AG10803 (cell line): ENCODE data around the gene IL26.

Experiments used
- DNase-seq: peaks from one replicate; pipeline ENCODE4 v3.0.0; 2010; ENCODE audit warnings: low read depth
- H3K4me3 ChIP-seq: 2 replicates; pipeline ENCODE4 v1.5.1; 2011; ENCODE audit warnings: mild to moderate bottlenecking, low read length, control low read depth
- TF ChIP-seq, protein P1 (sequence below): conservative IDR thresholded peaks from 2 replicates; pipeline ENCODE4 v1.5.1; 2011; ENCODE audit warnings: mild to moderate bottlenecking, low read length, control low read depth, inconsistent platforms

The IL26 gene

GRCh38 chr12:68225576-68226476 lies at the start of gene IL26:
IL26 (minus strand) TSS chr12:68225810; CDS start chr12:68225756, 54 bp downstream.
- TF ChIP-seq, protein P1, sequence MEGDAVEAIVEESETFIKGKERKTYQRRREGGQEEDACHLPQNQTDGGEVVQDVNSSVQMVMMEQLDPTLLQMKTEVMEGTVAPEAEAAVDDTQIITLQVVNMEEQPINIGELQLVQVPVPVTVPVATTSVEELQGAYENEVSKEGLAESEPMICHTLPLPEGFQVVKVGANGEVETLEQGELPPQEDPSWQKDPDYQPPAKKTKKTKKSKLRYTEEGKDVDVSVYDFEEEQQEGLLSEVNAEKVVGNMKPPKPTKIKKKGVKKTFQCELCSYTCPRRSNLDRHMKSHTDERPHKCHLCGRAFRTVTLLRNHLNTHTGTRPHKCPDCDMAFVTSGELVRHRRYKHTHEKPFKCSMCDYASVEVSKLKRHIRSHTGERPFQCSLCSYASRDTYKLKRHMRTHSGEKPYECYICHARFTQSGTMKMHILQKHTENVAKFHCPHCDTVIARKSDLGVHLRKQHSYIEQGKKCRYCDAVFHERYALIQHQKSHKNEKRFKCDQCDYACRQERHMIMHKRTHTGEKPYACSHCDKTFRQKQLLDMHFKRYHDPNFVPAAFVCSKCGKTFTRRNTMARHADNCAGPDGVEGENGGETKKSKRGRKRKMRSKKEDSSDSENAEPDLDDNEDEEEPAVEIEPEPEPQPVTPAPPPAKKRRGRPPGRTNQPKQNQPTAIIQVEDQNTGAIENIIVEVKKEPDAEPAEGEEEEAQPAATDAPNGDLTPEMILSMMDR, result no peak
- no peak within 1 kb of the TSS for H3K4me3 ChIP-seq

GRCh38 chr12:68272732-68273131 lies 47.1 kb upstream of the IL26 start:
- TF ChIP-seq, protein P1, result no peak
- no peak overlapping the region for H3K4me3 ChIP-seq
- DNase-seq, result no peak

More at GRCh38 chr12:68225576-68226476, at the start of gene IL26:
- DNase-seq, result no peak

DNA sequence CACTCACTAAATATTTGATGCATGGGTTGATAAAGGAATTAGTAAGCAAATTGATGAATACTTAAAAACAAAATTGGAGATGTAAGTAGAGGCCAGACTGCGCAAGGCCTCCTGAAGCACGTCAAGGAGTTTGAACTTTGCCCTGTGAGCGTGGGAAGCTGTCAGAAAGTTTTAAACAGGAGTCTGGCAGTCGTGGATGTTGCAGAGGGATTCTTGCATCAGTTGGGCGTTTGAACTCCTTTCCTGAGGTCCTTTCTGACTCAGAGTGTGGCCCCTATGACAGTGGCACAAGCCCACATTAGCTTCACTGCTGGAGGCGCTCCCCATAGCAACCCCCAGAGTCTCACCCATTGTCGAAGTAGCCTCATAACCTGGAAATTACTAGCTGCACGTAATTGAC lies 45.7 kb upstream of the IL26 start:
- no peak overlapping the region for H3K4me3 ChIP-seq
- TF ChIP-seq, protein P1, result no peak
- DNase-seq, result peak; percentile 32

DNA sequence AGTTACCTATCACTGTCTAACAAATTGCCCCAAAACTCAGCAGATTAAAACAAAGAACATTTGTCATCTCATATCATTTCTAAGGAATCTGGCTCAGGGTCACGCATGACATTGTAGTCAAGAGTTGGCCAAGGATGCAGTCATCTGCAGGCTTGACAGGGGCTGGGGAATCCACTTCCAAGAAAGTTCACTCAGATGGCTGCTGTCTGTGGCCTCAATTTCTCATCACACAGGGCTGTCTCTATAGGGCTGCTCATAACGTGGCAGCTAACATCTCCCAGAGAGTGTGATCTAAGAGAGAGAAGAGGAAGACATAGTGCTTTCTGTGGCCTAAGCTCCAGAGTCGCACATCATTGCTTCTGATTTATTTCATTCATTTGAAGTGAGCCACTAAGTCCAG lies 44.7 kb upstream of the IL26 start:
- TF ChIP-seq, protein P1, result no peak
- H3K4me3 ChIP-seq, result no peak overlapping the region
- no peak for DNase-seq

GRCh38 chr12:68269779-68270178 lies 44.2 kb upstream of the IL26 start:
- no peak overlapping the region for H3K4me3 ChIP-seq
- TF ChIP-seq, protein P1, result no peak
- no peak for DNase-seq

- TF ChIP-seq, protein P1, result no peak
- no peak overlapping the region for H3K4me3 ChIP-seq
- no peak for DNase-seq
Measured at GRCh38 chr12:68268967-68269366, 43.4 kb upstream of the IL26 start.

GRCh38 chr12:68267892-68268396 lies 42.3 kb upstream of the IL26 start:
- no peak overlapping the region for H3K4me3 ChIP-seq
- TF ChIP-seq, protein P1, result no peak
- peak; percentile 96 for DNase-seq
